SK-N-MC (cell line): Measurements from ENCODE around the gene HOXC6.

Source experiments
- EZH2 ChIP-seq: fragments of 200-600 bp; sonication (generic); IDR thresholded peaks from one replicate; pipeline ENCODE4 v1.6.1; 2017; ENCODE audit warnings: antibody characterized with exemption
- POLR2AphosphoS5 ChIP-seq: IDR thresholded peaks from 2 replicates; pipeline ENCODE4 v1.6.1; 2012; ENCODE audit warnings: mild to moderate bottlenecking, low read depth, low read length, borderline replicate concordance

DNA sequence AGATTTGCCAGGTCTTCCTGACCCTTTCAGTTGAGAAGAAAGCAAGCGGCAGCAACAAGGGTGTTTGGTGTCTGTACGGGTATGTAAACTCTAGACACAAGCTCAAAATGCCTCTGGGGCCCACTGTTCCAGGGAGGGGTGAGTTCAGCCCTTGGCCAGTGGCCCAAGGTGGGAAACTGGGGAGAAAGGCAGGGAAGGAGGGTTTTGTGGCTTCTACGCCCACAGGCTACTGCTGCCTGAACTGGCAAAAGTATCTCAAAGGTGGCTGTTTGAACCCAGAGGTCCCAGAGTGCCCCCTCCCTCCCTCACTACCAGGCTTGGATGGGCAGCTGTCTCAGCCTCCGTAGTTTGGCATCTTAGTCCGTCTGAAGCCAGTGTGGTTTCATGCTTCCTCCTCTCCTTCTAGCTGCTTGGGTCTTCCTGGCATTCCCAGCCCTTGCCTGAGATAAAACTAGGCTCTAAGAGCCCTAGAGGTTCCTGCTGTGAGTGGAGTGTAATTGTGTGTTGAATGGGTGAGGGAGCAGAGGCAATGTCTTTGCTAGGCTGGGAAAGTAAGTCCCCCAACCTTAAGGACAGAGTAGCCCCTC, 10.1 kb downstream of the HOXC6 start:
- TF ChIP-seq POLR2AphosphoS5 = no peak
- no peak for TF ChIP-seq EZH2
